SK-N-SH treated with all-trans-retinoic acid at 6 μM for 48 hours (cell line): Measurements from ENCODE around the gene PSMC3.

Source experiments
- ARNTL ChIP-seq: fragments of 450-650 bp; formaldehyde crosslinking; IDR thresholded peaks from 2 replicates; pipeline ENCODE4 v1.5.0; 2020; ENCODE audit warnings: low read depth, mild to moderate bottlenecking, moderate library complexity, borderline replicate concordance
- ESRRG ChIP-seq: fragments of 250-450 bp; sonication (Bioruptor Pico); IDR thresholded peaks from 2 replicates; pipeline ENCODE4 v1.6.1; 2021; ENCODE audit warnings: mild to moderate bottlenecking
- ZFP3 ChIP-seq: fragments of 250-450 bp; sonication (Bioruptor Pico); IDR thresholded peaks from 2 replicates; pipeline ENCODE4 v1.5.0; 2020; ENCODE audit warnings: mild to moderate bottlenecking, moderate library complexity

- TF ChIP-seq ZFP3 (CRISPR knock-in tag) (no peak), ESRRG (CRISPR knock-in tag) (no peak), ARNTL (CRISPR knock-in tag) (no peak)
Measured at GRCh38 chr11:47392546-47393162, 33.6 kb downstream of the PSMC3 start.
